Fibroblast of peridontal ligament (primary cell): ENCODE measurements around the gene PDE4B.
"Not testable (repeated sequence)": the region's sequence is repeated elsewhere in the genome, so short reads cannot be mapped to it uniquely, and the experiment has no call there.

Experiments used
- DNase-seq: peaks from one replicate; pipeline ENCODE4 v3.0.0-alpha.2; 2010; ENCODE audit errors: extremely low read depth

The PDE4B gene

DNA sequence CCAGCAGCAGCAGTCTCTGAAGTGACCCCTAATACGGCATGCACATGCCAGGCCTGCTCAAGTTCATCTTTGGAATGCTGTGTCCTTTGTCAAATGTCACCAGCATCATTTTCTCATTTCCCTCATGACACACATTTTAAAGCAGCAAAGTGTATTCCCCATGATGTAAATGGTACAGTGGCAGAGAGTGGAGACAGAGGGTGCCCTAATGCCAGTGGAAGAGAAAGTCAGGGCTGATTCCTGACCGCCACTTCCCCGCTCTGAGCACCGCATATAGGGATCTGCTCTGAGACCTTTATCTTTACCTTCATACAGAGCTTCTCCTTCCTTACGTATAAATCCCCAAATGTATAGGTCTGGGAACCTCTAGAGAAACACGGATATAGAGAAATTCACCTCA, 518.9 kb downstream of the PDE4B start:
- DNase-seq: no peak

DNA sequence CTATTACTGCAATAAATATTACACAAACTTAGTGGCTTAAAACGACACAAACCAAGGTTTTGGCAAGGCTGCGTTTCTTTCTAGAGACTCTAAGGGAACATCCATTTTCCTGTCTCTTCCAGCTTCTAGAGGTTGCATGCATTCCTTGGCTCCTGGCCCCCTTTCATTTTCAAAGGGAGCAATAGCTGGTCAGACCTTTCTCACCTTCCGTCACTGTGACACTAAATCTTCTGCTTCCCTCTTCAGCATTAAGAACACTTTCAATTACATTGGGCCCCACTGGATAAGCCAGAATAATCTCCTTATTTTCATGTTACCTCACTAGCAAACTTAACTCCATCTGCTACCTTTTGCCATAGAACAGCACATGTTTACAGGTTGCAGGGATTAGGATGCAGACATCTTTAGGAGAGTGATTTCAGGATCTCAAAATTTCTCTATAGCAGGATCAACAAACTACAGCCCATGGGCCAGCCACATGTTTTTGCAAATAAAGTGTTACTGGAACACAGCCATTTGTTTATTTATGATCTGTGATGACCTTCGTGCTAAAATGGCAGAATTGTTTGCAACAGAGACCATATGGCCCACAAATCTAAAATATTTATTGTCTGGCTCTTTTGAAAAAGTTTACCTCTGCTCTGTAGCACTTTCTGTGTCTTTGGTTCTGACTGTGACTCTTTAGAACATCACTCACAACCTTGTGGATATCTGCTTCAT, 519.7 kb downstream of the PDE4B start:
- DNase-seq: no peak

GRCh38 chr1:66313429-66313828, 520.7 kb downstream of the PDE4B start:
- peak; percentile 44 for DNase-seq

- DNase-seq: no peak
Measured at GRCh38 chr1:66315671-66316070, 523.0 kb downstream of the PDE4B start.

GRCh38 chr1:66316464-66317247, 524.0 kb downstream of the PDE4B start:
- DNase-seq: peak; percentile 75

GRCh38 chr1:66317248-66317515, 524.5 kb downstream of the PDE4B start:
- no peak for DNase-seq

DNA sequence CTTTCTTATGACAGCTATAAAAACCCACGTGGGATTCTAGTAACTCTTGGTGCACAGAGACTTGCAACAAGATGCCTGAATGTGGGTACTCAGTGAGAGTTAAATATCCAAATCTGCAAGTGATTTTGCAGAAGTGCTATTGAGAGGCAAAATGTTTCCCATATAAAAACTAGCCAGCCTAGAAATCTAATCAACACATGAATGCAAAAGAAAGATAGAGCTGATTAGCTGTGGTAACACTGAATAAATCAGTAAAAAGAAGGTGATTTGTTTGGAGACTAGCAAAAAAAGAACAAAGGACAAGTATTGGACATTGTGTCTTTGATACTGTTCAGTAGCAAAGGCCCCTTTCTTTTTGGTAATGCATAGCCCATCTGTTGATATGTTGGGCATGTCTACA, 527.5 kb downstream of the PDE4B start:
- no peak for DNase-seq

GRCh38 chr1:66322462-66322861, 529.8 kb downstream of the PDE4B start:
- DNase-seq: not testable (repeated sequence)

DNA sequence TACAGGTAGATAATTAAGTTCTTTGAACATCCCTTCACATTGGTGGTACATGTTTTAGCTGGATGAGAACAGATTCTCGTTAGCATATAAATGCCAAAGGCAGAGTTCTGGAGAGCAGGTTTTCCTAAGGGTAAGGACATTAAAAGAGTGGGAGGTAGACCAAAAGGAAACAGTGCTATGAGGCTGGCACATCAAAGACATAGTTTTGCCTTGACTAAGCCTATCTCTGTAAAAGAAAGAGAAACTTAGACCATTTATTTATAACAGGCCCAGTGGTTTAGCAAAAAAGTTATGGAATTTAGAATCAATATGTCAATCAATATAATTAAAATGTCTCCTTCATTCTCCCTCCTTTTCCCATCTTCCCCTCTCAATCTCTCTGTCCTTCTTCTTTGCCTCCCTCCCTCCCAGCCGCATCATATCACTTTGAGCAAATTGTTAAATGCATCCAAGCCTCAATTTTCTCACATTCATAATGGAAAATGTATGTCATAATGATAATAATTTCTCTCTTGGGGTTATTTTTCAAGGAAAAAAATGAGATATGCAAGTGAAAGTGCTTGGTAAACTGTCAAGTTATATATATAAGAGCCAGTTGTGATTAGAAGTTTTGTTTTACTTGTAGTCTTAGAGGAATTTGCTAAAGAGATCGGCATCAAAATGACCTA, 531.4 kb downstream of the PDE4B start:
- DNase-seq: peak; percentile 19

GRCh38 chr1:66325594-66326380, 533.1 kb downstream of the PDE4B start:
- no peak for DNase-seq

DNA sequence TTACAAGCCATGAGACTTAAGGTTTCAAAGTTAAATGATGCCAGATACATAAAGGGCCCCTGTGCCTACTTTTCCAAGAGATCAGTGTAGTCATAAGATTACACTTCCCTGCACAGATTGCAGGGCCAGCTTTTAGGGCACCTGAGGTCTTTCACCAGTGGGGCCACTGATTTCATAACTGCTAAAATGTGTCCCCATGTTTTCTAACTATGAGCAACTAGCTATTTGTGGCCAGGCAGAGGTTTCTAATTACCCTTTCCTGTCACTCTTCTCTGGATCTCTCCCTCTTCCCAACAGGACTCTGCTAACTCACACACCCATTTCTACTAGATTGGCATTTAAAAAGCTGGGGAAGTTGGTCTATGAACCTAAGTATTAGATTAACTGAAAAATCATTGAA, 534.2 kb downstream of the PDE4B start:
- DNase-seq: no peak

DNA sequence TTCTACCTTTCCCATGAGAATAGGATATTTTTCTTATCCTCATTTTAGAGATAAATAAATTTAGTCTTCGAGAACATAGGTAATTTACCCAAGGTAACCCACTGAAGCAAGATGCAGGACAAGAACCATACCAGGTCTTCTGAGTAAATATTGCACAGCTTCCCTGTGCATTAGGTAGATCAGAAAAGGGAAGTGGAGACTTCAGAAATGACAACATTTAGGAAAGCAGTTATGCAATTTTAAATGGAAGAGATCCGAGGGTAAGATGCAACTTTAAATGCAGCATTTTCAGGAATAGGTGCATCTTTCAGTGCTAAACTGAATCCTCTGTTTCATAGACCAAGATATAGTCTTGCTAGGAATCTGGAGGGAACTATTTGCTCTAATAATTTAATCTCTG, 534.9 kb downstream of the PDE4B start:
- DNase-seq: no peak

- no peak for DNase-seq
Measured at GRCh38 chr1:66328896-66329295, 536.2 kb downstream of the PDE4B start.

DNA sequence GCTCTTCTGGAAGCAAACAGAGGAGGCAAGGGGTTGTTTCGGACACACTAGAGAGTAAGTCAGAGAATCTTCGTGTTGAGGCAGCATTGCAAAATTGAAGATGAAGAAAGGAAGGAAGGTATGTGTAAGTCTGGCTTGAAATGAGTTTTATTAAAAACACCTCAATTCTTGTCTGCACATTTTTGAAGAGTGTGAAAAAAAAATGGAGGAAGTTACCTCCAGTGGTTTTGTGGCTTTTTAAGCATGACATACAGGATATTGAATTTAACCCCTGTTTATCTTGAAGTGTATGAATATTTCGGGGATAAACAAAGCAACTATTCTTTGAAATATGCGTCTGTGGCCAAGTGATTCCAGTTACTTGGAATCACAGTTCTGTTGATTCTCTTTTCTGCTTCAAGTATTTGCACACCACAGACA, 538.0 kb downstream of the PDE4B start:
- peak; percentile 48 for DNase-seq

GRCh38 chr1:66331658-66332547, 539.2 kb downstream of the PDE4B start:
- DNase-seq: peak; percentile 85

DNA sequence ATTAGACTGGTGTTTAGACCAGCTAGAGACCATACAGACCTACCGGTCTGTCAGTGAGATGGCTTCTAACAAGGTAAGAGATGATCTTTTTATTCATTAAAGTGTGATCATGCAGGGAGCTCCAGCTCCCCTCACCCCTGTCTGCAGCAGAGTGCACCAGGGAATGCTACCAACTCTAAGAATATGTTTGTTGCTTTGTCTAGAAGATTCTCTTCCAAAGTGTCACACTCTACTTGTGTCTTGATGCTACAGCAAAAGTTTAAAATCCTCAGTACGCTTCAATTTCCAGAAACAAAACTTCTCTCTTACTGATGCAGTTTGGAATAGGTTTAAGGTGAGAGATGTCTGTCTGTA, 539.8 kb downstream of the PDE4B start:
- no peak for DNase-seq

DNA sequence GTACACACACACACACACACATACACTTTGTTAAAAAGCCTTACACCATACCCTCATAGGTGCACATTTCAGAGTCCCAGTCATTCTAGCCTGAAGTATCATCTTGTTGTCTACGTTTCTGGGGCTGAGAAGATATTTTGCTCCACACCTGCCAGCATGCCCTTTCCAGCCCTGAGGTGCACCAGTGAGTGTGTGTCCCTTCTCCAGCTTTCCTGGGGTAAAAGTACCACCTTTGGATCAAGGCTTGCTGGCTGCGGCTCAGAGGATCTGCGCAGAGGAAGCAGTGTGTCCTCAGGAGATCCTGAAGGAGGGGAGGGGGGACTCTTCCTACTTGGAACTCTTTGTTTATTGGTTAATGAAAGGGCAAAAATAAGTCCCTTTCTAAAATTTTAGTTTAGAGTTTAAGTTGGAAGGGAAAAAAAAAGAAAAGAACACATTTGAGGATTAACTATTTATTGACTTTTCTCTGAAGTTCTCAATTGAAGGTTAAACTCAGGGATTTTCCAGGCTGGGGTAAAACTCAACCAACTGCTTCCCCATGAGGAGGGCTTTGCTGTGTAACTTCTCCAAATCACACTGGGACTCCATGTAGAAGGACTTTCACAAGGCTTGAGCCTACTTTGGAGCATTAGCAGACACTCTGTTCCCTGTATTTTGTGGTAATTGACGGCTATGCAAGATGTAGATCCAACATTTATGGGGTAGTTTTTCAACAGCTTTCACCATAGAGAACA, 540.9 kb downstream of the PDE4B start:
- no peak for DNase-seq

DNA sequence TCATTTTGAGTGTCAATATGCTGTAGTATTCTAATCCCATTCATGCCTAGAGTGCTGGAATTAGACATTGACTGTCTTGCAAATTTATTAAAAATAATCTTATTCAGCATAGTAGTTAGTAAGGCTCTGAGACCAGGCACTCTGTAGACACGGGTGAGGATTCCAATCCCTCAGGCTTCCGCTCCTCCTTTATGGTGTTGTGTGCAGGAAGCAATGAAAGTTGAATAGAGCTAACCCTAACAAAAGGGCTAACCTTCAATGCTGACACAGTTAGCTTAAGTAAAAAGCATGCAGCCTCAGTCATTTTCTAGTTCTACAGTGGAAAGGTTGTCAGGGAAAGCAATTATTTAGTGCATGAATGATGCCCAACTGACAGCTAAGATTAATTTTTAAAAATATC, 541.6 kb downstream of the PDE4B start:
- DNase-seq: no peak

- no peak for DNase-seq
Measured at GRCh38 chr1:66335125-66335524, 542.4 kb downstream of the PDE4B start.

DNA sequence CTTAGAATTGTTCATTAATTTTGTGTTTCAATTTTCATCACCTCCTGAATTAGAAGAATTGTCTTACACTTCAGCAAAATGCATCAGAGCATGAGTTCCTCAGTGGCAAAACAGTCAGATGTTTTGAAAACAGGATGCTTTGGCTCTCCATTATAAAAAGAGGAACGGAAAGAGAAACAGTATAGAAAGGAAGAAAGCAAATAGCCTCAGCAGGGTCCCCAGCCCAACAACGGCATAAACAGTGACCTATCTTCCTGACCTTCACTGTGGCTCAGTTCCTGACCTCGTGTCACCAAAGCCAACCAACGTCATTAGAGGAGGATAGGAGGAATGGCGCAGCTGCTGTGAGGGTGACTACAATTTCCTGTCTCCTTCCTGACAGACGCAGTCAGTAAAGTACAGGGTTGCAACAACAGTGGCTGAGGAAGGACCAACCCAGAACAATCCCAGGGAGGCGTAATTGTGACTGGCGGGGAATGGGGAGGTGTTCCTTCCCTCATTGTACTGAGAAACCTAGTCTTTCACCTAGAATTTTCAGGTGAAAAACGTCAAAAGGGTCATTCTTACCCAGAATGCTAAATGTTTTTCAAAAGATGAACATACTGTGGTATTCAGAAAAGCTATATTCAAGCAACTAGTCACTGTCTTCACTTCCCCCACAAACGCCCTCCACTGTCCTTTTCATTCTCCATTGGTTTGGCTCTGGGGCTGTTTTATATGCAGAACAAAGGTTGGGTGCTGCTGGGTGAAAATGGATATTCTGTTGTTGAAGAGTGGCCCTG, 543.4 kb downstream of the PDE4B start:
- DNase-seq: no peak
